ENCODE data around the gene S100Z. TPM values are rescaled to one million over a fixed set of nuclear protein-coding genes. Genes with fewer than 3 reads are reported as not detected.
"Not testable (repeated sequence)": the region's sequence is repeated elsewhere in the genome, so short reads cannot be mapped to it uniquely, and the experiment has no call there.

S100Z gene
- total RNA-seq, 1 experiment from 2014 or later = not detected

GRCh38 chr5:76816110-76816831 is 33.5 kb upstream of the S100Z start:
- no peaks in the 10 kb centered on the region for H3K4me1 ChIP-seq
- no peaks in the 10 kb centered on the region for H3K36me3 ChIP-seq
- H3K27me3 ChIP-seq = no peaks in the 10 kb centered on the region
- no peak overlapping the region for H3K4me3 ChIP-seq
- H3K27ac ChIP-seq = no peak overlapping the region
- H3K9me3 ChIP-seq (replicated peaks) = no peaks in the 10 kb centered on the region; the same call in 1 of the 2 replicates
- no peak for DNase-seq

GRCh38 chr5:76818844-76819831 is 30.7 kb upstream of the S100Z start, which contains the start of gene F2RL1:
Gene F2RL1 (plus strand): TSS chr5:76819030. CDS start chr5:76819183, 153 bp downstream.
- Histone ChIP-seq H3K27me3 (no peaks in the 10 kb centered on the region), H3K4me3 (no peak within 1 kb of the TSS), H3K9me3 (replicated peaks) (no peaks in the 10 kb centered on the region; the same call in 1 of the 2 replicates), H3K27ac (no peak within 1 kb of the TSS), H3K4me1 (no peaks in the 10 kb centered on the region), H3K36me3 (no peaks in the 10 kb centered on the region)
- no peak for DNase-seq

- no peak for DNase-seq
- Histone ChIP-seq H3K4me1 (no peaks in the 10 kb centered on the region), H3K27me3 (no peaks in the 10 kb centered on the region), H3K27ac (no peak overlapping the region), H3K9me3 (replicated peaks) (no peaks in the 10 kb centered on the region), H3K4me3 (no peak overlapping the region), H3K36me3 (no peaks in the 10 kb centered on the region)
These were observed 29.8 kb upstream of the S100Z start for GRCh38 chr5:76819851-76820525.

- H3K27me3 ChIP-seq = no peaks in the 10 kb centered on the region
- no peaks in the 10 kb centered on the region for H3K9me3 ChIP-seq (replicated peaks)
- H3K4me1 ChIP-seq = no peaks in the 10 kb centered on the region
- DNase-seq = no peak
- H3K36me3 ChIP-seq = no peaks in the 10 kb centered on the region
- H3K27ac ChIP-seq = no peak overlapping the region
- H3K4me3 ChIP-seq = no peak overlapping the region
These were observed 29.3 kb upstream of the S100Z start for GRCh38 chr5:76820526-76820890.

- H3K27ac ChIP-seq = no peak overlapping the region
- no peak overlapping the region for H3K4me3 ChIP-seq
- no peak for DNase-seq
- H3K36me3 ChIP-seq = no peaks in the 10 kb centered on the region
- no peaks in the 10 kb centered on the region for H3K27me3 ChIP-seq
- H3K9me3 ChIP-seq (replicated peaks) = no peaks in the 10 kb centered on the region
- no peaks in the 10 kb centered on the region for H3K4me1 ChIP-seq
These were observed 28.7 kb upstream of the S100Z start for GRCh38 chr5:76821136-76821535.

- H3K4me1 ChIP-seq; H3K27ac ChIP-seq; H3K27me3 ChIP-seq; DNase-seq; H3K36me3 ChIP-seq; H3K4me3 ChIP-seq; H3K9me3 ChIP-seq (replicated peaks): not testable (repeated sequence)
These were observed 27.6 kb upstream of the S100Z start for GRCh38 chr5:76822105-76822731.

- not testable (repeated sequence) for H3K36me3 ChIP-seq; DNase-seq; H3K9me3 ChIP-seq (replicated peaks); H3K4me3 ChIP-seq; H3K27ac ChIP-seq; H3K4me1 ChIP-seq; H3K27me3 ChIP-seq
These were observed 23.4 kb upstream of the S100Z start for GRCh38 chr5:76826416-76826815.

- H3K4me3 ChIP-seq = no peak overlapping the region
- H3K9me3 ChIP-seq (replicated peaks) = no peaks in the 10 kb centered on the region
- H3K36me3 ChIP-seq = no peaks in the 10 kb centered on the region
- H3K4me1 ChIP-seq = no peaks in the 10 kb centered on the region
- no peak overlapping the region for H3K27ac ChIP-seq
- peak; percentile 21 to 23 for DNase-seq
- no peaks in the 10 kb centered on the region for H3K27me3 ChIP-seq
These were observed 18.7 kb upstream of the S100Z start for GRCh38 chr5:76831110-76831452.

GRCh38 chr5:76836181-76836580 is 13.6 kb upstream of the S100Z start:
- no peaks in the 10 kb centered on the region; the same call in 1 of the 2 replicates for H3K27me3 ChIP-seq
- H3K9me3 ChIP-seq (replicated peaks) = no peaks in the 10 kb centered on the region
- H3K27ac ChIP-seq = no peak overlapping the region
- H3K4me1 ChIP-seq = no peaks in the 10 kb centered on the region
- no peak overlapping the region for H3K4me3 ChIP-seq
- DNase-seq = no peak
- H3K36me3 ChIP-seq = no peaks in the 10 kb centered on the region

GRCh38 chr5:76836585-76836984 is 13.2 kb upstream of the S100Z start:
- no peak overlapping the region for H3K27ac ChIP-seq
- no peak for DNase-seq
- no peak overlapping the region for H3K4me3 ChIP-seq

GRCh38 chr5:76838481-76839261 is 11.1 kb upstream of the S100Z start:
- H3K27ac ChIP-seq = no peak overlapping the region
- H3K36me3 ChIP-seq = no peaks in the 10 kb centered on the region
- H3K4me3 ChIP-seq = no peak overlapping the region
- no peaks in the 10 kb centered on the region for H3K4me1 ChIP-seq
- H3K9me3 ChIP-seq (replicated peaks) = no peaks in the 10 kb centered on the region
- no peaks in the 10 kb centered on the region; the same call in 1 of the 2 replicates for H3K27me3 ChIP-seq
- no peak for DNase-seq

More at GRCh38 chr5:76836585-76836984, 13.2 kb upstream of the S100Z start:
- no peaks in the 10 kb centered on the region for H3K9me3 ChIP-seq (replicated peaks)
- H3K4me1 ChIP-seq = no peaks in the 10 kb centered on the region
- no peaks in the 10 kb centered on the region; the same call in 1 of the 2 replicates for H3K27me3 ChIP-seq
- H3K36me3 ChIP-seq = no peaks in the 10 kb centered on the region

- Histone ChIP-seq H3K4me3 (no peak overlapping the region), H3K36me3 (no peaks in the 10 kb centered on the region), H3K9me3 (replicated peaks) (no peaks in the 10 kb centered on the region), H3K27ac (no peak overlapping the region), H3K27me3 (no peaks in the 10 kb centered on the region; the same call in 1 of the 2 replicates), H3K4me1 (no peaks in the 10 kb centered on the region)
- DNase-seq = no peak
These were observed 8.5 kb upstream of the S100Z start for GRCh38 chr5:76841361-76841760.

GRCh38 chr5:76845890-76846289 is 3.9 kb upstream of the S100Z start:
- H3K27me3 ChIP-seq = no peaks in the 10 kb centered on the region
- H3K4me3 ChIP-seq = no peak overlapping the region
- H3K36me3 ChIP-seq = no peaks in the 10 kb centered on the region
- no peak for DNase-seq
- H3K4me1 ChIP-seq = no peaks in the 10 kb centered on the region
- H3K9me3 ChIP-seq (replicated peaks) = no peaks in the 10 kb centered on the region
- H3K27ac ChIP-seq = no peak overlapping the region
